ENCODE measurements around the gene GRM4. TPM values are rescaled to one million over a fixed set of nuclear protein-coding genes. Genes with fewer than 3 reads are reported as not detected.

The GRM4 gene
- total and polyA plus RNA-seq, 9 of the 15 experiments (the other 6 are each of a cell fraction or from before 2014, with no cell fraction given): 0.18 TPM; not detected in 8

DNA sequence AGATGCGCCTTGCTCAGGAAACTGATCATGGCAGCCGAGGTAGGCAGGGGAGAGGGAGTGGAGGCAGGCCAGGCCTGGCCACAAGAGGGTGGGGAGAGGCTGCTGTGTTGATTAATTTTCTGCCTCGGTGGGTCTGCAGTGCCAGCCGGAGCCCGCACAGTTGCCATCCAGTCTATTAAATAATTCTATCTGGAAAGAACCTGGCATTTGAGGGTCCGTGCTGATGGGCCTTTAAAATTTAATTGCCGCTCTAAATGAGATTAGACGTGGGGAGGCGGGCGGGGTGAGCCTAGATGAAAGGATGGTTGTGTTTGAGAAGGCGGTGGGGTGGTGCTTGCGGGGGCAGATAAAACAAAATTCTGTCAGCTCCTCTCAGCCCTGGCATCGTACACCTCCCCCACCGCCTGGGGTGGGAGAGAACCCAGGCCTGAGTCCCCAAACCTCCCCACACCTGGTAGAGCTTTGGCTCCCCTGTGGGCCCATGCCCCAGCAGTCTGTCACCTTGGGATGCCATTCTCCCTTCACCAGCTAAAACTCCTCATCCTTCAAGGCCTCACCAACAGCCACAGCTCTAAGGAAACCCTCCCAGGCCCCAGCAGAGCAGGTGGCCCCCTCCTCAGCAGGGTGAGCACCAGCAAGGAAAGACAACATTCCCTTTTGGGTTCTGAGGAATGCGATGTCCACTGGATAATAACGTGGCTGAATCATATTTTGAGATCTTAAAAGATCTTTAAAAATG, 167.3 kb downstream of the GRM4 start:
- no peak overlapping the region for H3K4me3 ChIP-seq
- no peaks in the 10 kb centered on the region for H3K9me1 ChIP-seq (ENCODE audit: control insufficient read depth, insufficient read depth, low read length)
- no peak overlapping the region for H3K27ac ChIP-seq (ENCODE audit: extremely low read depth, low read depth, low read length)
- no peaks in the 10 kb centered on the region for H3K9me3 ChIP-seq (replicated peaks; ENCODE audit: control insufficient read depth, insufficient read depth, low read depth, low read length)
- H3K4me1 ChIP-seq (replicated peaks in 1 of 2; ENCODE audit: control insufficient read depth in 2 of 2, insufficient read depth in 2 of 2, low read length in 2 of 2): peaks cover 0 to 6% of the 10 kb centered on the region in 2 experiments; a peak in 2 of 5 replicates
- TF ChIP-seq ILF3 (IDR thresholded peaks at IDR 0.05; ENCODE audit: borderline replicate concordance) (no peak), MECOM (CRISPR knock-in tag; IDR thresholded peaks at IDR 0.05) (no peak), ZFX (CRISPR knock-in tag; IDR thresholded peaks at IDR 0.05) (no peak), ZNF134 (CRISPR knock-in tag; conservative IDR thresholded peaks at IDR 0.05) (no peak), NCOA1 (IDR thresholded peaks at IDR 0.05; ENCODE audit: low read depth) (no peak), RHOXF2B (CRISPR knock-in tag; conservative IDR thresholded peaks at IDR 0.05) (no peak), CSDE1 (IDR thresholded peaks at IDR 0.05) (no peak), BDP1 (IDR thresholded peaks at IDR 0.05; ENCODE audit: insufficient read depth, insufficient read length) (no peak), DMBX1 (CRISPR knock-in tag; IDR thresholded peaks at IDR 0.05; ENCODE audit: borderline replicate concordance) (no peak), PTBP1 (IDR thresholded peaks at IDR 0.05; ENCODE audit: low read depth, low read length) (no peak), SMARCA4 (IDR thresholded peaks at IDR 0.05) (no peak), PML (IDR thresholded peaks at IDR 0.05; ENCODE audit: low read length) (no peak), ZNF224 (CRISPR knock-in tag; IDR thresholded peaks at IDR 0.05) (no peak), NFXL1 (CRISPR knock-in tag; IDR thresholded peaks at IDR 0.05) (no peak), HEY1 (CRISPR knock-in tag; IDR thresholded peaks at IDR 0.05; ENCODE audit: borderline replicate concordance) (no peak), BRD9 (IDR thresholded peaks at IDR 0.05; ENCODE audit: low read depth, partially characterized antibody) (no peak), ETV6 (IDR thresholded peaks at IDR 0.05; ENCODE audit: borderline replicate concordance in 1 of 2, low read depth in 2 of 2, low read length in 1 of 2) (no peak), ETV6 (CRISPR knock-in tag; IDR thresholded peaks at IDR 0.05; ENCODE audit: borderline replicate concordance) (no peak), NR3C1 (CRISPR knock-in tag; IDR thresholded peaks at IDR 0.05) (no peak)
- TF ChIP-seq, protein P1, sequence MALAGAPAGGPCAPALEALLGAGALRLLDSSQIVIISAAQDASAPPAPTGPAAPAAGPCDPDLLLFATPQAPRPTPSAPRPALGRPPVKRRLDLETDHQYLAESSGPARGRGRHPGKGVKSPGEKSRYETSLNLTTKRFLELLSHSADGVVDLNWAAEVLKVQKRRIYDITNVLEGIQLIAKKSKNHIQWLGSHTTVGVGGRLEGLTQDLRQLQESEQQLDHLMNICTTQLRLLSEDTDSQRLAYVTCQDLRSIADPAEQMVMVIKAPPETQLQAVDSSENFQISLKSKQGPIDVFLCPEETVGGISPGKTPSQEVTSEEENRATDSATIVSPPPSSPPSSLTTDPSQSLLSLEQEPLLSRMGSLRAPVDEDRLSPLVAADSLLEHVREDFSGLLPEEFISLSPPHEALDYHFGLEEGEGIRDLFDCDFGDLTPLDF (CRISPR knock-in tag; IDR thresholded peaks at IDR 0.05): no peak
- H3K4me2 ChIP-seq (ENCODE audit: insufficient read depth, low read length): no peak overlapping the region
- no peaks in the 10 kb centered on the region for H3K36me3 ChIP-seq (ENCODE audit: control insufficient read depth, insufficient read depth, low read length)
- DNase-seq (ENCODE audit: extremely low read depth in 1 of 4, low spot score in 3 of 4) (no peak), FAIRE-seq (no peak), ATAC-seq (no peak)
- peaks cover 21% of the 10 kb centered on the region for H4K20me1 ChIP-seq (replicated peaks; ENCODE audit: control insufficient read depth, insufficient read depth, low read length)
- no peaks in the 10 kb centered on the region for H3K79me2 ChIP-seq (ENCODE audit: control insufficient read depth, insufficient read depth, low read length)
- ChIA-PET POLR2A (interaction anchor here (0.6 to 1.3 kb wide), 3 partner anchors 8 to 171 kb away, joined by 3 read pairs; no protein-coding TSS in a partner anchor), CTCF (ENCODE audit: low intra/inter-chr PET ratio) (interaction anchor here (0.6 kb wide), 1 partner anchor 34 kb away, joined by 3 read pairs; no protein-coding TSS in a partner anchor)
- peaks cover 44 to 74% of the 10 kb centered on the region in 2 experiments for H3K27me3 ChIP-seq (ENCODE audit: control insufficient read depth in 2 of 2, insufficient read depth in 2 of 2, low read length in 2 of 2)
- H2AFZ ChIP-seq (ENCODE audit: low read depth, low read length): no peak overlapping the region
- intact Hi-C loops (cut with micrococcal nuclease): loop anchor here (10.0 kb wide), 1 partner anchor 176 kb away; no protein-coding TSS in a partner anchor
- in situ Hi-C loops (cut with MboI): no loop called here
- H3K9ac ChIP-seq (ENCODE audit: insufficient read depth in 1 of 2, low read depth in 2 of 2, low read length in 2 of 2): no peak overlapping the region
- 9% methylated on average over 16 of the region's 16 CpGs for WGBS (ENCODE audit: insufficient coverage, low coverage, missing lambda C conversion rate)
- BruUV-seq (replicated peaks): no TSS peak
